Measurements from ENCODE around the gene DAPK1.

The DAPK1 gene

DNA sequence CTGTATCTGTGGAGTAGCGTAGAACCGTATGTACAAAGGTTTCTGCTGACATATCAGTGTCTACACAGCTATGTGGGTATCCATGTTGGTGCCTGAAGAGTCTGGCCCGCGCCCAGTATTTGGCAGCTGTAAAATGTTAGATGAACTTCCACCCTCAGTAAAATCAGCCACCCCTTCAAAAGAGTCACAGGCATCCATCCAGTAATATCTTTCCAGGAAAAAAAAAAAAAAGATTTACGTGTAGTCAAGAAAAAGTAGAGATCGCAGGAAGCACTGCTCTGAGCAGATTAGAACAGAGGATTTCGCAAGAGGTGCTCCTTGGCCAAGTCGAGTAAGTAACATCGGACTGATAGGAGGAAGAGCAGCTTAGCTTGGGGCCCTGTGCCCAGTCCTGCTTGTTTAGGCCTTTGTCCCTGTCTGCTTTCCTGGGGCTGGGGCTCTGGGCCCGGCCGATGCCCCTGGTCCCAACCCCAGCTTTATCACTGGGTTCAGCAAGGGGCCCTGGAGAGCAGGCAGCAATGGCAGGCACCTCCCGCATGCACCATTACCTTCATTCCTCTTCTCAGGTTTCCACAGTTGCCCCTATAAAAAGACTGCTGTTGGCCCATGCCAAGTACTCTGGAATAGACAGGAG, 21.2 kb downstream of the DAPK1 start:
- peak; percentile 62 to 67 (median 64) for DNase-seq

DNA sequence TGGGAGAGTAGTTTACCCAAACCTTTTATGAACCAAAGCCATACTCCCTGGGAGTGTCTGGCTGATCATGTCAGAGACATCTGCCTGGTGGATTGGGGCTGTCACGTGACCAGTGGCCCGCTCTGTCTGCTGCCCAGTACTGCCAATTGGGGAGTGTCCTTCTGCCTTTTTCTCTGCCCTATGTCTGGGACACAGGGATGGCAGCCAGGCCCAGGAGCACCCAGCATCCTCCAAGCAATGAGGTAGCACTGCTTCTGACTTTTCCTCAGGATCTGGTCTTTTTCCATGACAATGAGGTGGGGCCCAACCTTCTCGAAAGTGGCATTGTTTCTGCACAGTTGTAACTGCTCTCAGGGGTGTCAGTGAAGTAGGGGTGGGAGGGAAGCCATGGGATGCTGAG, 21.8 kb downstream of the DAPK1 start:
- DNase-seq, result no peak

DNA sequence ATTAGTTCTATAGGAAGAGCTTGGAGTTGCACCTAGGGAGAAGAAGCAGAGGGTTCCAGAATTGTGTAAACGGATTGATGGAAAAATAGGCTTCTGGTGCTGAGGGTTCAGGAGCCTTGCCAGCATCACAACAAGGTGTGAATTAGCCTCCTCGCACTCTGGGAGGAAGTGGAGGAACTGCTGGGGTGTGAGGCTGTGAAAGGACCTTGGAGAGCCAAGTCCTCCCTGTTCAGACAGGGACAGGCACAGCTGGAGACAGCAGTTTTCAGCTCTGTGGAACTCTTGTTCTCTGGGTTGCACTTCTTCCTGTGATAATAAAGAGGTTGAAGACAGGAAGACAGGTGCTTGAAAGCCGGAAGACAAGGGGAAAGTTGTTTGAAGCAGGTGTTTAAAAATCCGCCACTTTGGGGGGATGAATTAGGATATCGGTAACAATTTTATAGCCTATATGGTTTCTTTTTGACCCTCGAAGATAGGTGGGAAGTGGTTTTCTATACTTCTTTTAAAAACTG, 22.6 kb downstream of the DAPK1 start:
- DNase-seq, result no peak

DNA sequence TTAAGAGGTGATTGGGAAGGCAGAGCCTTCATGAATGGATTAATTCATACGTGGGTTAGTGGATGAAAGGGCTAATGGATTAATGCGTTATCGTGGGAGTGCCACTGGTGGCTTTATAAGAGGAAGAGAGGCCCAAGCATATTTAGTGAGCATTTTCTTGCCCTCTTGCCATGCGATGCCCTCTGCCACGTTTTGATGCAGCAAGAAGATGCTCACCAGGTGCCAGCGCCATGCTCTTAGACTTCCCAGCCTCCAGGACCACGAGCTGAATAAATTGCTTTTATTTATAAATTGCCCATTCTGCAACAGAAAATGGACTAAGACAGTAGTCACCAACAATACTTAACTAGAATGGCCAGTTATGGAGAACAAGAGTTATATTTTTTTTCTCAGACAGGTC, 24.2 kb downstream of the DAPK1 start:
- DNase-seq, result no peak

DNA sequence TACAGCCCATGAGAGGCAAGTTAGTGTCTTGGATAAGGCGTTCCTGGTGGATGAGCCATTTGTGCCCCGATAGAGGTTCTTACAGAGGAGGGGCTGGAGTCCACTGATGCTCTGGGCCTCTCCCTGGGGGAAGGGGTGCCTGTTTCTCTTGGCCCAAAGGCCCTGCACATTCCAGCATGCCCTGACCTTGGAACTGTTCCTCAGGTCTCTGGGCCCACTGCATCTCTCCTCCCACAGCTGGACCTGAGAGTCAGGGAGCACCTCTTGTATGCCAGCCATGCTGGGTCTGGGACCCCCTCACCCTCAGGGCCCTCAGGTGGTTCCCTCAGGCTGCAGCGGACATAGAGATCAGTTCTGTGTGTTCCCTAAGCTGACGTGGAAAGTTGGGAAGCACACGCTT, 26.4 kb downstream of the DAPK1 start:
- no peak for DNase-seq

DNA sequence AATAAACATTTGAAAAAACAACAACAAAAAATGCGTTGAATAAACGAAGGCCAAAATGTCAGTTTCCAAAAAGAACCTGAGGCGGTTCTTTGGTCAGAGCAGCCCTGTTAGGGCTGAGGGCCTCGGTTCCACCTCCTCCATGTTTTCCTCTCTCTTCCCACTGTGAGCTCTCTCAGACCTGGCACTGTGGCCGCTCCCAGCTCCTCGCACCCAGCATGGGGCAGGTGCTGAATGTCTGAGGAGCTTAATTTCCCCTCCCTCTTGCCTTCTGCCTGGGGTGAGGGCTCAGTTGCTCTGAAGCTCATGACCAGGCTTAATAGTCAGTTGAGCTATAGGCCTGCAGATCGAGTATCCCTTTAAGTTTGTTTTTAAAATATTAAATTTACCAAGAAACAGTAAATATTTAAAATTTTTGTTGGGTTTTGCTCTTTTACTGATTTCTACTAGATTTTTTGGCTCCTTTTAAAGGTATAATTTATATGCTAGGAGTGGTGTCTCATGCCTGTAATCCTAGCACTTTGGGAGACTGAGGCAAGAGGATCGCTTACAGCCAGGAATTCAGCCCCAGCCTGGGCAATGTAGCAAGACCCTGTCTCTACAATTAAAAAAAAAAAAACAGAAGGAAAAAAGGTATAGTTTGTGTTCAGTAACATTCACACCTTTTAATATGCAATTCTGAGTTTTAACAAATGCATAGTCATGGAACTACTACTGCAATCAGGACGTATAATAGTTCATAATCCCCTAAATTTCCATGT, 28.1 kb downstream of the DAPK1 start:
- no peak for DNase-seq

DNA sequence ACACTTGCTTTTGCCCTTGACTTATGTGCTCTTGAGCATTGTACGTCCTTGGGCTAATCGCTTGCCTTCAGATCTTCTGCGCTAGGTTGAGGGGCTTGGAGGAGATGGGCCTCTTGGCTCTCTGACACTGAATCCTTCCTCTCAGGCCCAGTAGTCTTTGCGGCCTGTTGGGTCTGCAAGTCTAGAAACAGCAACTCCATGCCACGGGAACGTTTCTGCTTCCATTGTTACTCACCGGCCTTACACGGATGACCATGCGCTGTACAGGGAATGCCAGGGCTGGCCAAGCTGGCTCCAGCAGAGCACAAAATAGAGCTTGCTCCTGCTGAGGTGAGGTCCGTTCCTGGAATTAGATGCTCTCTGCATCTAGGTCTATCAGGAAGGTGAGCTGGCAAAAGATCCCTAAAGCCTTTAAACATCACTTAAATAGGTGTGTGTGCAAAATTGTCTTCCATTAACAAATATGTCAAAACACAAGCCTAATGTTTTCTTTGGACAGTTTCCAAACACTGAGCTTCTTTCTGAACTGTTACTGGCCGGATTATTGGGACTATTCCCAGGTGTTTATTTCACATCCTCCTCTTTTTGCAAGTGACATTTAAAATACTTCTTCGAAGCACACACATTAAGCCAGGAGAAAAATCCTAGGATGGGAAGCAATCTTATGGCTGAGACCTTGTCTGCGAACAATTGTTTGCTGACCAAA, 29.7 kb downstream of the DAPK1 start:
- DNase-seq, result no peak

DNA sequence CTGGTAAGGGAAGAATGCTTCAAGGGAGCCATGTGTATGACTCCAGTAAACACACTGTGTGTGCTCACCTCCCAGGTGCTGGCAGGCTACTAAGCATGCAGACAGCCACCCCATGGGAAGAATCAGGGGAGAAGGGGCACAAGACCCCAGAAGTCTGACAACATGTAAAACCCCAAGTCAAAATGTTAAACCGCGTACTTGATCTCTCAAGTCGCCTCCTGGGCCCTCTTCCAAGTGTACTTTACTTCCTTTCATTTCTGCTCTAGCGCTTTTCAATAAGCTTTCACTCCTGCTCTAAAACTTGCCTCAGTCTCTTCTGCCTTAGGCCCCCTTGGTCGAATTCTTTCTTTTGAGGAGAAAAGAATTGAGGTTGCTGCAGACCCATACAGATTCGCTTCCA, 31.3 kb downstream of the DAPK1 start:
- DNase-seq, result peak in 1 of 3 donors; percentile 13

DNA sequence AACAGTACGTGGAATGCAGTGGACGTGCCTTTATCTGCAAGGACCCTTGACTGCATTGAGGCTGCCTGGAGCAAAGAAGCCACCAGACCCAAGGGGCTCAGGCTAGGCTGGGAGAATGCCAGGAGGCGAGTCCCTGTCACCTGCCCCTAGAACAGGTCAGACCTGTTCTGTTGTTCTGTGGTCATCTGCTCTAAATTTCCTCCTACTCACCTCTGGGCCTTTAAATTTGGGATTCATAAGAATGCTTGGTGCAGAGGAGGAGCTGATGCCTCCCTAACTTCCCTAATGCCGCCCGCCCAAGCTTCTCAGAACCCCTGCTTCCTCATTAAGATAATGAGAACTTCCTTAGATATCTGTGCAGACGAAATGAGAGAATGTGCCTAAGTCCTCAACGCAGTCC, 32.0 kb downstream of the DAPK1 start:
- peak; percentile 77 to 79 (median 77) for DNase-seq

DNA sequence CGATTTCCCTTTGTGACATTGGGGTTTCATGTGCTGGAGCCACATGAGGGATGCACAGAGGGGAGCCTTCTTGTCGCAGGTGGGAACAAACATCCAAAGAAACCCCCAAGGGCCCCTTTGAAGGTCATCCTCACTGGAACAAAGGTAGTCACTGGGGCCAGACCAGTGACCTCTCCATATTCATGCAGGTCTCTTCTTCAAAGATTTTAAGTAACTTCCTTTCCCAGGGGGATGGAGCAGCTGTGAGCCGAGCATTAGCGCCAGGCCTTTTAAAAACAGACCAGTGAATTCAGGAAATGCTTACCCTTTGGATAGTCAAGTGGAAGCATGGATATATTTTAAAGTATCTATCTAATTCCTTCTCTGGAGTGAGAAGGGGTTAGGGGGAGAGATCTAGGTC, 33.0 kb downstream of the DAPK1 start:
- no peak for DNase-seq

DNA sequence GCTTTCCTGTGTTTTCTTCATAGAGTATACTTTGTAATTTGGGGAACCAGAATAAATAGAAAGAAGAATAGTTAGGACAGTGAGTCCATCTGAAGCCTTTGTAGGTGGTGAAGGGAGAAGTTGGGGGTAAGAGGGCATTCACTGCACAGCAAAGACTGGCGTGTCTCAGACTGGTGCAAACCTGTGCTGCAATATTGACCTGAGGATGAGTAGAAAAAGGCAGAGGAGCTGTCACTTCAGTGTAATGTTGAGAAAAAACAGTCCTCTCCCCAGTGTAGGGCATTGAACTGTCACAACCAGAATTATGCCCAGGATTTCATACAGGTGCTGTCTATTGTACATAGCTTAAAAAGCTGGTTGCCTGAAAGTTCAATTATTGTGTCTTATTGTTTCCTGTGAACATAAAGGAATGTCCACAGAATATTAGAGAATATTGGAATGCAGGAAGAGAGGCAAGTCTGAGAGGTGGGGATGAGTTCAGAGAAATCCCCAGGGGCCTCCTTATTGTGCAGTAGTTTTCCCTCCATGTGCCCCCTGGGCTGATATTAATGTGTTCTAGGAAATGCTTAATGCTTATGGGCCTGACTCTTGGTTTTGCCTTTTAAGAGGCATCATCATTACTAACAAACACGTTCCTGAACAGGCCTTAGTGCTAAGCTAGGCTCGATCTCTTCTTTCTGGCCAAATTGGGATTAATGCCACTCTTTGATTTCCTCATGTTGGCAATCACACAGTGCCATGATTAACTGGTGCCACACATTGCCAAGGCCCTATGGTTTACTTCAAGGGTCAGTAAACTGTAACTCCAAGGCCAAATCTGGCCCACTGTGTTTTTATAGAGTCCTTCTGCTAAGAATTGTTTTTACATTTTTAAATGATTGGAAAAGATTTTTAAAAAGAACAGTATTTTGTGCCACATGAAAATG, 34.0 kb downstream of the DAPK1 start:
- peak in 1 of 3 donors; percentile 19 for DNase-seq

DNA sequence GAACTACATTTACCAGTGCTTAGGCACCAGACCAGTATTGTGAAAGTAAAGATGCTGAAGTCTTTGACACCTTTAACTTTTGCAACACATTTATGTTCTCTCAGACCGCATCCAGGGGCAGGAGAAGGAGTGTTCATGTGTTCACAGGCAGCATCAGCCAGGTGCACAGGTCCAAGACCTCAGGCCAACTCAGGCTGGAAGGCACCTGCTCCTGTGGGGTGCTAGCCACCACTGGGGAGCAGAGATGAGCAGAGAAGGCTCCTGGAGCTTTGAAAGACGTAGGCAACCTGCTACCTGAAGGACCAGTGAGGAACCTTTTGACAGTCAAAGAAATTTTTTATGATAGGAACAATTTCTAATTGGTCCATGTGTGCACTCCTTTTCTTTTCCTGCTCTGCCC, 35.6 kb downstream of the DAPK1 start:
- no peak for DNase-seq

DNA sequence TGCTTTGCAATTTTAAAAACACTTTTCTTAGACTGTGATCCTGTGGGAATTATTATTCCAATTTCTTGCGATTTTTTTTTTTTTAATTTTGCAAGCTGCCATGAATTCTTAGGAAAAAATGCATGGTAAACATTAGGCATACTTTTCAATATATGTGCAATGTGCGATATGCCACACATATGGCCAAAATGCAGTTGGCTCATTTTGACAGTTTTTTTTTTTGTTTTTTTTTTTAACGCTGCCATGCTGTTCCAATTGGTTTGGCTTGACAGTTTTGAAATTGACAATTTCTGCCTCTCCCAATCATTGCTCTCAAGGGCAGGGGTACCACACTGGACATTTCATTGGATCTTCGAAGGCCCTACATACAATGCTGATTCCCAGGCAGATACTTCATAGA, 36.4 kb downstream of the DAPK1 start:
- DNase-seq, result no peak

DNA sequence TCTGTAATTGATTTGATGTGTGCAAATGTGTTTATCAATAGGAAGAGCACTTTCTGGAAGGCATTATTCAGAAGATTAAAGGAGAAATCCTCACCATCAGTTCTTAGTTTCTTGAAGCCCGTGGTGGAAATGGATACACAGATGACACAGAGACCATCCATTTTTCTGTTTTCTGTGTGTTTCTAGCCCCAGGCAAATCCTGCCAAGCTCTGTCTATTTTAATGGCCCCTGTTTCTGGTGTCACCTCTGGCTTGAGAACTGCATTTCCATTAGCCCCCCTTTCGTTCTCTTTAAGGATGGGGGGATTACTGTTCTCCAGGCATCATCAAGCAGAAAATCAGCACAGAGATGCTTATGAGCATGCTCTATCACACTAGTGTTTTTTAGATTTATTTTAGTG, 37.3 kb downstream of the DAPK1 start:
- no peak for DNase-seq

DNA sequence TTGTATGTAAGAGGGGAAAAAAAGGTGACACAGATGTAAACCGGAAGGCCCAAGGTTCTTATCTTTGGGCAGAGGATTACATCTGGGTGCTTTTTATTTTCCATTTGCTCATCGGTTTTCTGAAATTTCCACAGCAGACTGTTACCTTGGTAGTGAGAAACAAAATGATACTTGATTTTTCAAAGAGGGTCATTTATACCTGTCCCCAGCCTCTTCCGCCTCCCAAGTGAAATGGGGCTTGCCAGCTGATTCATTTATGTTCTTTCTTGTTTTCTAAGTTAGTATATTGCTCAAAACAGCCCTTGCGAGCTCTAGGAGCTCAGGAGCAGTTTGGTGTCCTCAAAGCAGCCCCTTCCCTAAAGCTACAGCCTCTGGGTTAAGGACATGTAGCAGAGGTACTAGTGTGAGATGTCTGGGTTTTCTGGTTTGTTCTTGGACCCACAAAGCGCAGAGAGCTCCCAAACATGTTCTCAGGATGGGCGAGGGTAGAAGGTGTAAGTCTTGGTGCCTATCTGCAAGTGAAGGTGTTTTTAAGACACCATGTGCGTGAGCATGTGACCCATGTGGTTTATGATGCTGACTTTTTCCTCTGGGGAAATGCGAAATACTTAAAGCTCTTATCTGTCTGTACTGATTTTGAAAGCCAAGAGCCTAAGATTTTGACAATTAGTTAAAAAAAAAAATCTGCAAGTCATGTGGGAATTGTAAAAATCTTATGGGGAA, 38.3 kb downstream of the DAPK1 start:
- DNase-seq, result no peak

DNA sequence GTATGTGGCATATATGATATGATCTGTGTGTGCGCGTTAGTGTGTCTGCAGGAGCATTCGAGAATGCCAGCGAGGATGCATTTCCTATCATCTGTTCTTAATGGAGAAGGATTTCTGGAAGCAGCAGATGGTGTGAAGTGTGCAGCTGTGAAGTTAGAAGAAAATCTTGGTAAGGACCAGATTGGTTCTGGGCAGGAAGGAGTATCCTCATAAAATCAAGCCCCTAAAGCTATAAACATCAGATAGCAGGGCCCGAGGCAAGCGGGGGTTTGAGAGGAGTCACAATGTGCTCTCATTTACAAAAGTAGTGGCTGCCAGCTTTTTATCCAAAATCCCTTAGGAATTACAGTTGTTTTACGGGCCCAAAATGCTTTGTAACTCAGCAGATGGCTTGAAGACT, 40.0 kb downstream of the DAPK1 start:
- DNase-seq, result no peak

DNA sequence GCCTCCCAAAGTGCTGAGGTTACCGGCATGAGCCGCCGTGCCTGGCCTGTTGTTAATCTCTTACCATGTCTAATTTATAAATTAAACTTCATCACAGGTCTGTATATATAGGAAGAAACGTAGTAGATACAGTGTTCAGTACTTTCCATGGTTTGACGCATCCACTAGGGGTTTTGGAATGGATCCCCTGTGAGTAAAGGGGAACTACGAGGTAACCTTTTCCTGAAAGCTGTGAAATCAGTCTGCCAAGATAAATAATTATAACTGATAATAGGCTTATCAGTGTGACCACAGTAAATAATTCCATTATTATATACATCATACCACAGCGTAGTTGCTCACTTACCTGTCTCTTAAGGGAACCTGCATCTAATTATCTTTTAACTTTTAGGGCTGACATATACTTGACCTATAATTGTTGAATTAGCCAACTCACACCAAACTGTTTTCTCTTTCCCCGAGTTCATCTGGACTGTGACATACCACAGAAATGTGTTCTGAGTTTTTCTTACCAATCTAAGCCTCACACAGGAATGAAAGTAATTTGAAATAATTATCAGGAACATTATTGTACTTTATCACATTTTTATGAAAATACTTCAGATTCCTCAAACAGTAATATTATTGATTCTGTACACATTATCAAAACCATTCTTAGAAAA, 42.9 kb downstream of the DAPK1 start:
- no peak for DNase-seq

DNA sequence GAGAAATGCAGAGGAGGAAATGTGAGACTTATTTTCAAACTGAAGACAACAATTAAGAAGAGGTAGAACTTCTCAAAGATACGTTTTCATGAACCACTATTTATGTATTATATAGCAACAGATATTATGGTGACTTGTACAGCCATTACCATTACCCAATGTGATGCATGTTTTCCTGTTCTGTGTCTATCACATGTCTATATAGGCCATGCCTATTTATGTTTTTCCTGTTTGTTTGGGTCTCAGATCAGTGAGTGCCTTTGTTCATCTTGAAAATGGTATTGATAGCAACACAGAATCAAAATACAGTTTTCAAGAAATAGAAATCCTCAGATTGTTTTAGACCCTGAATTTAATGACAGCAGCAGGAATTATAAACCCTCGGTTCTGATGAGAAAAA, 44.0 kb downstream of the DAPK1 start:
- no peak for DNase-seq

DNA sequence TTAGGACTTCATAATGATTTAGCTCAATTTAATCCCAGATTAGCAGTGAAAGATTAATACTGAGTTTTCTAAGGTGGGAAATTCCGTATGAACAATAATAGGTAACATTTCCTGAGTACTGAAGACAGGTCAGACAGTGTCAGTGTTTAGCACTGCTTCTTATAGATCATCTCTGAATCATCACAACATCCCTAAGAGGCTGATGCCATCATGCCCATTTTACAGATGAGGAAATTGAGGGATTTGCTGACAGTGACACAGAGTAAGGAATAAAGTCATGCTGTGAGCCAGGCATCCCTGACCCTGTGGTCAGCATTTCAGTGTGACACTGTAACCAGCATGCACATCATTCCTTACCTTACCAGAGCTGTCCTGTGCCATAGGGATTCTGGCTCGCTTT, 44.5 kb downstream of the DAPK1 start:
- peak; percentile 53 to 78 (median 71) for DNase-seq

DNA sequence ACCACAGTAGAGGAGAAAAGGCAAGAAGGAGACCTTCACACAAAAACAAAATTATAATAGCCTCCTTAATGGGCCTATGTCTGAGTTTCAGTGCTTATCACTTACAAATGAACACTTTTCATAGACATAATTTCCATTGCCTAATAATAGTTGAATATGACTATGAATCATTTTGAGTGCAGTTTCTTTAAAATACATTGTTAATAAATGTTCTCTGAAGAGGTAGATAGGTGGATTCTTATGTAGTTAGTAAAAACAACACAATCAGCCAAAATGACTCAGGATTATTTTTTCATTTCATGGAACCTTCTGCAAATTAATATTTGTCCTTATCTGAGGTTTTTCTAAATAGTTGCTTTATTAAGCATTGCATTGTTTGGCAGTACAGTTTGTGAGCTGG, 45.6 kb downstream of the DAPK1 start:
- no peak for DNase-seq

DNA sequence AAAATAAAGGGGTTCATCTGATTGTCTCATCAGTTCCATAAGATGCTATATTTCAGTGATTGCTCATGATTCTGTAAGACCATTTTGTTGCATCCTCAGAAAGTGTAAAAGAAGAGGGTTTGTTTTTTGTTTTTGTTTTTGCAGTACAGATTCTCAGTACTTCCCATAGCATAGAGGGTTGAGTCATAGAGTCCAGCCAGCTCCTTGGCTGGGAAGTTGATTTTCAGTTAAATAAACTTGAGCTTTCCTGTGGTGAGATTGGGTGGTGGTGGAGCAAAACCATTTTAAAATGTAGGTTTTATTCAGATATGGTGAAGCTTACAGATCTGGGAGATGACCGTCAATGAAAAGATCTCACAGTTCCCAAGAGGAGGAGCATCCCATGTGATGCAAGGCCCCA, 48.2 kb downstream of the DAPK1 start:
- peak in 2 of 3 donors; percentile 35 to 45 for DNase-seq

DNA sequence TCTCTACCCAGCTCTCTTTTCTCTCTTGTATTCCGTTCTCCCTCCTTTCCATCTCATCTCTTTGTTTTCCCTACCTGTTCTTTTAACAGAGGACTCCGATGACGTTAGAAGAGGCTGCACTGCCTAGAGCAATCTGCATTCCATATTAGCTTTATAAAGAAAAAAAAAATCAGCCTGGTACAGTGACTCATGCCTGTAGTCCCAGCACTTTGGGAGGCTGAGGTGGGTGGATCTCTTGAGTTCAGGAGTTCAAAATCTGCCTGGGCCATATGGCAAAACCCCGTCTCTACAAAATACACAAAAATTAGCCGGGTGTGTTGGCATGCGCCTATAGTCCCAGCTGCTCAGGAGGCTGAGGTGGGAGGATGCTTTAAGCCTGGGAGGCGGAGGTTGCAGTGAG, 49.0 kb downstream of the DAPK1 start:
- no peak for DNase-seq
